GM21528 (cell line): Measurements from ENCODE around the gene SLC15A4.

ENCODE experiments used
- ATAC-seq: cut with Tn5 transposase; IDR thresholded peaks from one replicate; pipeline ENCODE4 v1.9.1; 2021; ENCODE audit warnings: mild to moderate bottlenecking, moderate library complexity; ENCODE audit not compliant: unreplicated experiment, low FRiP score

The SLC15A4 gene

GRCh38 chr12:128766738-128767501 is 56.8 kb downstream of the SLC15A4 start:
- no peak for ATAC-seq

GRCh38 chr12:128763395-128763794 is 60.4 kb downstream of the SLC15A4 start:
- no peak for ATAC-seq

- ATAC-seq, result no peak
These were observed 62.4 kb downstream of the SLC15A4 start for GRCh38 chr12:128761379-128761790.

- no peak for ATAC-seq
These were observed 68.2 kb downstream of the SLC15A4 start for GRCh38 chr12:128755566-128755965.

GRCh38 chr12:128754275-128754674 is 69.5 kb downstream of the SLC15A4 start:
- no peak for ATAC-seq

GRCh38 chr12:128753438-128753837 is 70.3 kb downstream of the SLC15A4 start:
- ATAC-seq, result no peak

- no peak for ATAC-seq
These were observed 71.4 kb downstream of the SLC15A4 start for GRCh38 chr12:128752386-128752785.

- no peak for ATAC-seq
These were observed 76.3 kb downstream of the SLC15A4 start for GRCh38 chr12:128747441-128747840.

GRCh38 chr12:128745772-128746689 is 77.7 kb downstream of the SLC15A4 start:
- ATAC-seq, result no peak

- no peak for ATAC-seq
These were observed 79.8 kb downstream of the SLC15A4 start for GRCh38 chr12:128743916-128744315.
